HCT116 (cell line): ENCODE data around the gene HCRTR1. TPM values are rescaled to one million over a fixed set of nuclear protein-coding genes. Genes with fewer than 3 reads are reported as not detected.

ENCODE experiments used
- ATAC-seq: fragments of 200-7000 bp; cut with Tn5 transposase; 2 replicates; pipeline ENCODE4 v1.9.1; 2020; ENCODE audit warnings: mild to moderate bottlenecking, moderate library complexity
- BruUV-seq: library from RNA; stranded (reverse); fragments of 400-500 nt; replicated peaks from 2 replicates; lab custom pipeline; 2021; lab: Mats Ljungman, UMichigan
- CTCF ChIA-PET: fragments of 300-600 bp; sonication (Branson Sonifier 250); formaldehyde crosslinking; loops from one replicate; lab custom pipeline; 2021; ENCODE audit warnings: antibody characterized with exemption; lab: Charles Lee
- POLR2A ChIA-PET: fragments of 300-600, 350-600 bp; sonication (Branson Sonifier 250); formaldehyde crosslinking; loops from one replicate; lab custom pipeline; 2021; ENCODE audit warnings: antibody characterized with exemption; lab: Charles Lee
- RAD21 ChIA-PET, 2 experiments: fragments of 300-600 bp; sonication (Branson Sonifier 250); formaldehyde crosslinking; loops; one replicate each; lab custom pipeline; 2023; ENCODE audit warnings: low total read pairs in 2 of 2; ENCODE audit not compliant: uncharacterized antibody in 2 of 2, unreplicated experiment in 2 of 2, low non-redundant PET in 1 of 2; lab: Charles Lee
- DNase-seq: peaks from one replicate; pipeline ENCODE4 v3.0.0-alpha.2; 2010; ENCODE audit warnings: low read depth, low spot score
- H2AFZ ChIP-seq: fragments of 200-600 bp; shearing (Covaris generic), sonication (generic); 2 replicates; pipeline ENCODE4 v1.6.1; 2017; ENCODE audit warnings: low read depth, mixed run types, mixed read lengths, antibody characterized with exemption, low read length; ENCODE audit not compliant: poor library complexity, severe bottlenecking
- H3K27ac ChIP-seq: 2 replicates; pipeline ENCODE4 v1.5.1; 2012; ENCODE audit warnings: low read depth, low read length
- H3K27me3 ChIP-seq: fragments of 200-600 bp; sonication (generic); 2 replicates; pipeline ENCODE4 v1.6.1; 2016; ENCODE audit warnings: mixed run types, low read length, mixed read lengths; ENCODE audit not compliant: insufficient read depth
- H3K36me3 ChIP-seq, 2 experiments: fragments of 200-500 bp in 1 of 2; fragments of 200-600 bp in 1 of 2; sonication (Bioruptor generic) in 1 of 2; sonication (generic) in 1 of 2; 2 replicates each; pipeline versions ENCODE4 v1.5.1 to v1.6.1; 2014 to 2016; ENCODE audit warnings: low read length in 2 of 2, inconsistent platforms in 1 of 2, mixed read lengths in 1 of 2, mixed run types in 1 of 2; ENCODE audit not compliant: insufficient read depth in 2 of 2, control insufficient read depth in 1 of 2
- H3K4me1 ChIP-seq, 2 experiments: fragments of 200-600 bp in 1 of 2; sonication (generic) in 1 of 2; 2 replicates each; pipeline versions ENCODE4 v1.5.1 to v1.6.1; 2012 to 2017; ENCODE audit warnings: low read length in 2 of 2, inconsistent platforms in 1 of 2, mild to moderate bottlenecking in 1 of 2, mixed read lengths in 1 of 2, mixed run types in 1 of 2, moderate library complexity in 1 of 2; ENCODE audit not compliant: insufficient read depth in 2 of 2, control insufficient read depth in 1 of 2
- H3K4me2 ChIP-seq: fragments of 200-600 bp; sonication (generic); 2 replicates; pipeline ENCODE4 v1.6.1; 2017; ENCODE audit warnings: mixed run types, low read length, mixed read lengths
- H3K4me3 ChIP-seq, 2 experiments: fragments of 200-600 bp in 1 of 2; sonication (generic) in 1 of 2; replicated peaks in 1 of 2; 2 replicates each; pipeline ENCODE4 v1.5.1; 2011 to 2016; ENCODE audit warnings: low read length in 2 of 2, control low read depth in 1 of 2, low read depth in 1 of 2, mild to moderate bottlenecking in 1 of 2, mixed read lengths in 1 of 2, mixed run types in 1 of 2
- H3K79me2 ChIP-seq: fragments of 200-600 bp; sonication (generic); 2 replicates; pipeline ENCODE4 v1.6.1; 2017; ENCODE audit warnings: mild to moderate bottlenecking, mixed run types, low read length, moderate library complexity, mixed read lengths; ENCODE audit not compliant: insufficient read depth
- H3K9ac ChIP-seq: fragments of 200-600 bp; sonication (generic); 2 replicates; pipeline ENCODE4 v1.6.1; 2016; ENCODE audit warnings: low read length, mixed read lengths
- H3K9me2 ChIP-seq: fragments of 200-600 bp; sonication (generic), shearing (Covaris generic); 2 replicates; pipeline ENCODE4 v1.6.1; 2017; ENCODE audit warnings: mixed run types, mild to moderate bottlenecking, moderate library complexity; ENCODE audit not compliant: insufficient read depth
- H3K9me3 ChIP-seq, 2 experiments: fragments of 200-500 bp in 1 of 2; fragments of 200-600 bp in 1 of 2; sonication (Bioruptor generic) in 1 of 2; sonication (generic) in 1 of 2; 2 replicates each; pipeline ENCODE4 v1.6.1; 2014 to 2017; ENCODE audit warnings: low read length in 2 of 2, mixed read lengths in 2 of 2, inconsistent platforms in 1 of 2, low read depth in 1 of 2, mild to moderate bottlenecking in 1 of 2, mixed run types in 1 of 2, moderate library complexity in 1 of 2; ENCODE audit not compliant: control insufficient read depth in 1 of 2, insufficient read depth in 1 of 2
- H4K20me1 ChIP-seq: fragments of 200-600 bp; sonication (generic), shearing (Covaris generic); 2 replicates; pipeline ENCODE4 v1.6.1; 2017; ENCODE audit warnings: mixed run types, mild to moderate bottlenecking, moderate library complexity; ENCODE audit not compliant: insufficient read depth
- ATF3 ChIP-seq: IDR thresholded peaks from 2 replicates; pipeline ENCODE4 v1.6.1; 2012
- CBX3 ChIP-seq: IDR thresholded peaks from 2 replicates; pipeline ENCODE4 v1.6.1; 2012; ENCODE audit warnings: low read depth
- CEBPB ChIP-seq: IDR thresholded peaks from 2 replicates; pipeline ENCODE4 v1.6.1; 2012; ENCODE audit warnings: low read depth
- EGR1 ChIP-seq: IDR thresholded peaks from 2 replicates; pipeline ENCODE4 v1.6.1; 2012; ENCODE audit warnings: low read depth
- ELF1 ChIP-seq: IDR thresholded peaks from 2 replicates; pipeline ENCODE4 v1.6.1; 2012; ENCODE audit warnings: low read depth, borderline replicate concordance
- EZH2 ChIP-seq: fragments of 200-600 bp; sonication (generic); IDR thresholded peaks from 2 replicates; pipeline ENCODE4 v1.6.1; 2017; ENCODE audit warnings: antibody characterized with exemption, mixed run types
- FOSL1 ChIP-seq: IDR thresholded peaks from 2 replicates; pipeline ENCODE4 v1.6.1; 2012; ENCODE audit warnings: low read depth
- POLR2AphosphoS5 ChIP-seq: IDR thresholded peaks from 2 replicates; pipeline ENCODE4 v1.6.1; 2011; ENCODE audit warnings: mild to moderate bottlenecking, low read depth, low read length, moderate library complexity
- RAD21 ChIP-seq: IDR thresholded peaks from 2 replicates; pipeline ENCODE4 v1.6.1; 2012; ENCODE audit warnings: low read depth, mild to moderate bottlenecking
- SIN3A ChIP-seq: IDR thresholded peaks from 2 replicates; pipeline ENCODE4 v1.6.1; 2012; ENCODE audit warnings: low read depth
- SP1 ChIP-seq: IDR thresholded peaks from 2 replicates; pipeline ENCODE4 v1.6.1; 2012; ENCODE audit warnings: low read depth
- ZFX ChIP-seq: fragments of 450-650 bp; IDR thresholded peaks from 2 replicates; pipeline ENCODE4 v1.6.1; 2017
- intact Hi-C: fragments of 100-400 bp; cut with micrococcal nuclease; formaldehyde crosslinking; loops from 2 replicates; pipeline ENCODE4 v1.10.0; 2022
- total RNA-seq: library from RNA; stranded (reverse); gene quantifications from one replicate; pipeline ENCODE4 v1.2.1, GENCODE V29; 2021; ENCODE audit not compliant: unreplicated experiment
- TF ChIP-seq, protein P1 (sequence below): IDR thresholded peaks from 2 replicates; pipeline ENCODE4 v1.6.1; 2011; ENCODE audit warnings: mild to moderate bottlenecking, low read length, moderate library complexity; ENCODE audit not compliant: insufficient replicate concordance; ENCODE audit errors: extremely low read depth
- TF ChIP-seq, protein P2 (sequence below): IDR thresholded peaks from 2 replicates; pipeline ENCODE4 v1.6.1; 2012; ENCODE audit warnings: low read depth
- TF ChIP-seq, protein P3 (sequence below), 3 experiments: fragments of 200-600 bp in 1 of 3; sonication (generic) in 1 of 3; IDR thresholded peaks in 2 of 3; conservative IDR thresholded peaks in 1 of 3; 2 replicates each; pipeline ENCODE4 v1.5.1; 2012 to 2017; ENCODE audit warnings: low read depth in 2 of 3, low read length in 2 of 3, antibody characterized with exemption in 1 of 3, borderline replicate concordance in 1 of 3, control low read depth in 1 of 3, mild to moderate bottlenecking in 1 of 3, mixed read lengths in 1 of 3, mixed run types in 1 of 3, moderate library complexity in 1 of 3; ENCODE audit not compliant: insufficient read depth in 1 of 3

HCRTR1 gene
- total RNA-seq, 1 experiment from 2014 or later, result not detected

DNA sequence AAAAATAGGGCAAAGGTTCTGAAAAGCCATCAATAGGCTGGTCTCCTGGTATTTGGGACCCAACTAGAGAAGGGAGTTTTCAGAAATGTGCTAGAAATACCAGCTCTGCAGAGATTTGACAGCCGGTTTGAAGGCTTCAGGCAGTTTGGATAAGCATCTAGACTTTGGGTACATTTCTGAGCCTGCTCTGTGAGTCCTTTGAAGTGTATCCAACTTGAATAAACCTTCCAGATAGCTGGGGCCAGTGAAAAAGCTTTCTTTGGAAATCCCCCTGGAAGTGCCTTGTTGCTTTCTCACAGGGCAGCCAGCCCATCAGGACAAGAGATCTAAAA, 33.6 kb downstream of the HCRTR1 start (continued):
- TF ChIP-seq ATF3 (no peak), ZFX (no peak), SIN3A (no peak), RAD21 (no peak), CBX3 (no peak), ELF1 (no peak), SP1 (no peak), EZH2 (no peak)
- TF ChIP-seq, protein P1, sequence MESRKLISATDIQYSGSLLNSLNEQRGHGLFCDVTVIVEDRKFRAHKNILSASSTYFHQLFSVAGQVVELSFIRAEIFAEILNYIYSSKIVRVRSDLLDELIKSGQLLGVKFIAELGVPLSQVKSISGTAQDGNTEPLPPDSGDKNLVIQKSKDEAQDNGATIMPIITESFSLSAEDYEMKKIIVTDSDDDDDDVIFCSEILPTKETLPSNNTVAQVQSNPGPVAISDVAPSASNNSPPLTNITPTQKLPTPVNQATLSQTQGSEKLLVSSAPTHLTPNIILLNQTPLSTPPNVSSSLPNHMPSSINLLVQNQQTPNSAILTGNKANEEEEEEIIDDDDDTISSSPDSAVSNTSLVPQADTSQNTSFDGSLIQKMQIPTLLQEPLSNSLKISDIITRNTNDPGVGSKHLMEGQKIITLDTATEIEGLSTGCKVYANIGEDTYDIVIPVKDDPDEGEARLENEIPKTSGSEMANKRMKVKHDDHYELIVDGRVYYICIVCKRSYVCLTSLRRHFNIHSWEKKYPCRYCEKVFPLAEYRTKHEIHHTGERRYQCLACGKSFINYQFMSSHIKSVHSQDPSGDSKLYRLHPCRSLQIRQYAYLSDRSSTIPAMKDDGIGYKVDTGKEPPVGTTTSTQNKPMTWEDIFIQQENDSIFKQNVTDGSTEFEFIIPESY, result no peak

DNA sequence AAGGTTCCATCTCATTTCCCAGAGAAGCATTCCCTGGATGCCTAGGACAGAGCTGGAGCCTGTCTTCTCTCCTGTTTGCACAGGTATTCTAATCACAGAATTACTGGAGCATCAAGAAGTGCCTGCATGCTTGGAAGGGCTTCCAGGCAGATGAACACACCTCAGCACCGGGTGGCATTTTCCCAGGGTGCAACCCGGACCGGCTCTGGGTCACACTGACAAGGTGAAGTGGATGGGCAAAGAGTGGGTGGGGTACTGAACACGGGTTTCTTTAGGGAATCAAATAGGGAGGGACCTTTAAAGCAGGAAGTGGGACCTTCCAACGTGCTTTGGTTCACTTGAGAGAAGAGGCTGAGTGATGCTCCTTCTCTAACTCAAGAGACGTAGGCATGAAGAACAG, 34.3 kb downstream of the HCRTR1 start:
- Histone ChIP-seq H3K9me2 (no peaks in the 10 kb centered on the region), H3K27ac (no peak overlapping the region), H4K20me1 (no peaks in the 10 kb centered on the region), H3K27me3 (no peaks in the 10 kb centered on the region), H3K36me3 (no peaks in the 10 kb centered on the region), H3K4me2 (no peak overlapping the region), H2AFZ (no peak overlapping the region), H3K79me2 (no peaks in the 10 kb centered on the region), H3K4me3 (no peak overlapping the region), H3K9me3 (no peaks in the 10 kb centered on the region), H3K4me1 (no peaks in the 10 kb centered on the region), H3K9ac (no peak overlapping the region)
- intact Hi-C loops, result no loop called here
- TF ChIP-seq, protein P2, sequence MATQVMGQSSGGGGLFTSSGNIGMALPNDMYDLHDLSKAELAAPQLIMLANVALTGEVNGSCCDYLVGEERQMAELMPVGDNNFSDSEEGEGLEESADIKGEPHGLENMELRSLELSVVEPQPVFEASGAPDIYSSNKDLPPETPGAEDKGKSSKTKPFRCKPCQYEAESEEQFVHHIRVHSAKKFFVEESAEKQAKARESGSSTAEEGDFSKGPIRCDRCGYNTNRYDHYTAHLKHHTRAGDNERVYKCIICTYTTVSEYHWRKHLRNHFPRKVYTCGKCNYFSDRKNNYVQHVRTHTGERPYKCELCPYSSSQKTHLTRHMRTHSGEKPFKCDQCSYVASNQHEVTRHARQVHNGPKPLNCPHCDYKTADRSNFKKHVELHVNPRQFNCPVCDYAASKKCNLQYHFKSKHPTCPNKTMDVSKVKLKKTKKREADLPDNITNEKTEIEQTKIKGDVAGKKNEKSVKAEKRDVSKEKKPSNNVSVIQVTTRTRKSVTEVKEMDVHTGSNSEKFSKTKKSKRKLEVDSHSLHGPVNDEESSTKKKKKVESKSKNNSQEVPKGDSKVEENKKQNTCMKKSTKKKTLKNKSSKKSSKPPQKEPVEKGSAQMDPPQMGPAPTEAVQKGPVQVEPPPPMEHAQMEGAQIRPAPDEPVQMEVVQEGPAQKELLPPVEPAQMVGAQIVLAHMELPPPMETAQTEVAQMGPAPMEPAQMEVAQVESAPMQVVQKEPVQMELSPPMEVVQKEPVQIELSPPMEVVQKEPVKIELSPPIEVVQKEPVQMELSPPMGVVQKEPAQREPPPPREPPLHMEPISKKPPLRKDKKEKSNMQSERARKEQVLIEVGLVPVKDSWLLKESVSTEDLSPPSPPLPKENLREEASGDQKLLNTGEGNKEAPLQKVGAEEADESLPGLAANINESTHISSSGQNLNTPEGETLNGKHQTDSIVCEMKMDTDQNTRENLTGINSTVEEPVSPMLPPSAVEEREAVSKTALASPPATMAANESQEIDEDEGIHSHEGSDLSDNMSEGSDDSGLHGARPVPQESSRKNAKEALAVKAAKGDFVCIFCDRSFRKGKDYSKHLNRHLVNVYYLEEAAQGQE, result no peak
- no peak for TF ChIP-seq RAD21
- no peak for TF ChIP-seq POLR2AphosphoS5
- TF ChIP-seq, protein P3, sequence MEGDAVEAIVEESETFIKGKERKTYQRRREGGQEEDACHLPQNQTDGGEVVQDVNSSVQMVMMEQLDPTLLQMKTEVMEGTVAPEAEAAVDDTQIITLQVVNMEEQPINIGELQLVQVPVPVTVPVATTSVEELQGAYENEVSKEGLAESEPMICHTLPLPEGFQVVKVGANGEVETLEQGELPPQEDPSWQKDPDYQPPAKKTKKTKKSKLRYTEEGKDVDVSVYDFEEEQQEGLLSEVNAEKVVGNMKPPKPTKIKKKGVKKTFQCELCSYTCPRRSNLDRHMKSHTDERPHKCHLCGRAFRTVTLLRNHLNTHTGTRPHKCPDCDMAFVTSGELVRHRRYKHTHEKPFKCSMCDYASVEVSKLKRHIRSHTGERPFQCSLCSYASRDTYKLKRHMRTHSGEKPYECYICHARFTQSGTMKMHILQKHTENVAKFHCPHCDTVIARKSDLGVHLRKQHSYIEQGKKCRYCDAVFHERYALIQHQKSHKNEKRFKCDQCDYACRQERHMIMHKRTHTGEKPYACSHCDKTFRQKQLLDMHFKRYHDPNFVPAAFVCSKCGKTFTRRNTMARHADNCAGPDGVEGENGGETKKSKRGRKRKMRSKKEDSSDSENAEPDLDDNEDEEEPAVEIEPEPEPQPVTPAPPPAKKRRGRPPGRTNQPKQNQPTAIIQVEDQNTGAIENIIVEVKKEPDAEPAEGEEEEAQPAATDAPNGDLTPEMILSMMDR (IDR thresholded peaks at IDR 0.05 in 2 of 3, conservative IDR thresholded peaks at IDR 0.05 in 1 of 3; ENCODE audit: borderline replicate concordance in 1 of 3, insufficient read depth in 1 of 3, low read depth in 2 of 3, low read length in 2 of 3), result no peak
- TF ChIP-seq, protein P1, result no peak
- TF ChIP-seq EZH2, result no peak
- no peak for TF ChIP-seq FOSL1
- TF ChIP-seq CEBPB, result no peak
- TF ChIP-seq EGR1, result no peak
- no TSS peak for BruUV-seq
- ATAC-seq, result no peak
- RAD21 ChIA-PET, result interaction anchor here in 1 of 2 experiments (0.7 kb wide), 1 partner anchor 138 kb away, joined by 3 read pairs; no protein-coding TSS in a partner anchor
- POLR2A ChIA-PET, result no interaction called here
- no peak for DNase-seq
- CTCF ChIA-PET, result no interaction called here
